ENCODE data around the gene UGT2A3.
"Not testable (repeated sequence)": the region's sequence is repeated elsewhere in the genome, so short reads cannot be mapped to it uniquely, and the experiment has no call there.

The UGT2A3 gene

GRCh38 chr4:68951078-68951805 is at the start of gene UGT2A3:
Gene UGT2A3, minus strand, starts transcription at chr4:68951804. Its CDS starts 44 bp downstream, at chr4:68951760.
- DNase-seq: no peak

GRCh38 chr4:68997040-68997439 is 45.4 kb upstream of the UGT2A3 start:
- no peak for DNase-seq

GRCh38 chr4:68995292-68995691 is 43.7 kb upstream of the UGT2A3 start:
- DNase-seq: no peak

GRCh38 chr4:68987007-68987406 is 35.4 kb upstream of the UGT2A3 start:
- DNase-seq: no peak

GRCh38 chr4:68985442-68985841 is 33.8 kb upstream of the UGT2A3 start:
- DNase-seq: no peak

GRCh38 chr4:68984947-68985346 is 33.3 kb upstream of the UGT2A3 start:
- DNase-seq: no peak

- DNase-seq: no peak
Observed at GRCh38 chr4:68963374-68963773, 11.8 kb upstream of the UGT2A3 start.

- no peak for DNase-seq
Observed at GRCh38 chr4:68962868-68963267, 11.3 kb upstream of the UGT2A3 start.

- no peak for DNase-seq
Observed at GRCh38 chr4:68960294-68961163, 8.9 kb upstream of the UGT2A3 start.

- not testable (repeated sequence) for DNase-seq
Observed at GRCh38 chr4:68959085-68959484, 7.5 kb upstream of the UGT2A3 start.

- no peak for DNase-seq
Observed at GRCh38 chr4:68954126-68954525, 2.5 kb upstream of the UGT2A3 start.

- DNase-seq: no peak
Observed at GRCh38 chr4:68953056-68953596, 1.5 kb upstream of the UGT2A3 start.

GRCh38 chr4:68951806-68952585 is 392 bp upstream of the UGT2A3 start:
- no peak for DNase-seq

GRCh38 chr4:68950033-68950432 is 1.6 kb downstream of the UGT2A3 start:
- no peak for DNase-seq

- no peak for DNase-seq
Observed at GRCh38 chr4:68948985-68949384, 2.6 kb downstream of the UGT2A3 start.

GRCh38 chr4:68948044-68948743 is 3.4 kb downstream of the UGT2A3 start:
- DNase-seq: no peak

GRCh38 chr4:68929076-68929737 is 22.4 kb downstream of the UGT2A3 start:
- no peak for DNase-seq

GRCh38 chr4:68927165-68927564 is 24.4 kb downstream of the UGT2A3 start:
- no peak for DNase-seq

GRCh38 chr4:68922202-68922601 is 29.4 kb downstream of the UGT2A3 start:
- not testable (repeated sequence) for DNase-seq

- no peak for DNase-seq
Observed at GRCh38 chr4:68921051-68921450, 30.6 kb downstream of the UGT2A3 start.

- DNase-seq: no peak
Observed at GRCh38 chr4:68917016-68917415, 34.6 kb downstream of the UGT2A3 start.

GRCh38 chr4:68912807-68913206 is 38.8 kb downstream of the UGT2A3 start:
- no peak for DNase-seq
